BJ (cell line): ENCODE measurements around the gene EMP1. TPM values are rescaled to one million over a fixed set of nuclear protein-coding genes. Genes with fewer than 3 reads are reported as not detected.

Experiments
- CTCF ChIA-PET: fragments of 350-600 bp; formaldehyde crosslinking; extraction: SDS; loops from one replicate; lab custom pipeline; 2021; ENCODE audit warnings: antibody characterized with exemption, inconsistent platforms; lab: Yijun Ruan, JAX
- POLR2A ChIA-PET: fragments of 300-600 bp; sonication (Branson Sonifier 250); formaldehyde crosslinking; extraction: SDS; loops from one replicate; lab custom pipeline; 2021; ENCODE audit warnings: antibody characterized with exemption; lab: Charles Lee
- DNase-seq: peaks from one replicate; pipeline ENCODE4 v3.0.0-alpha.2; 2011; ENCODE audit warnings: low read depth
- H3K27me3 ChIP-seq: 2 replicates; pipeline ENCODE4 v1.6.0; 2011; ENCODE audit warnings: low read length; ENCODE audit not compliant: control insufficient read depth, insufficient read depth
- H3K36me3 ChIP-seq: 2 replicates; pipeline ENCODE4 v1.5.1; 2011; ENCODE audit warnings: low read length; ENCODE audit not compliant: control insufficient read depth, insufficient read depth
- H3K4me3 ChIP-seq: 2 replicates; pipeline ENCODE4 v1.5.1; 2011; ENCODE audit warnings: low read depth, mild to moderate bottlenecking, control low read depth, low read length
- CTCF ChIP-seq: IDR thresholded peaks from 2 replicates; pipeline ENCODE4 v1.5.1; 2011; ENCODE audit warnings: low read depth, mild to moderate bottlenecking, control low read depth, inconsistent platforms, low read length, moderate library complexity; ENCODE audit not compliant: insufficient read depth
- polyA plus RNA-seq: library from polyadenylated mRNA; depleted of rRNA; stranded (reverse); fragments of >200 nt; gene quantifications from 2 replicates; pipeline ENCODE4 v1.2.3, GENCODE V29; 2011

Gene EMP1
- polyA plus RNA-seq, 1 experiment, result 258 TPM

- no peaks in the 10 kb centered on the region for H3K36me3 ChIP-seq
- no peak overlapping the region for H3K4me3 ChIP-seq
- no peaks in the 10 kb centered on the region for H3K27me3 ChIP-seq
- CTCF ChIA-PET, result interaction anchor here (0.7 kb wide), 1 partner anchor 20 kb away, joined by 4 read pairs; no protein-coding TSS in a partner anchor
- no peak for DNase-seq
- POLR2A ChIA-PET, result no interaction called here
- TF ChIP-seq CTCF, result no peak
Measured at GRCh38 chr12:13252616-13253015, 56.1 kb downstream of the EMP1 start.

- no peak for DNase-seq
- Histone ChIP-seq H3K4me3 (no peak overlapping the region), H3K27me3 (no peaks in the 10 kb centered on the region), H3K36me3 (no peaks in the 10 kb centered on the region)
- TF ChIP-seq CTCF, result no peak
- CTCF ChIA-PET, result interaction anchor here (0.6 to 3.6 kb wide), 13 partner anchors 11 to 913 kb away, joined by 3 to 22 read pairs (median 4); no protein-coding TSS in a partner anchor
- POLR2A ChIA-PET, result no interaction called here
Measured at GRCh38 chr12:13253966-13254760, 57.6 kb downstream of the EMP1 start.

GRCh38 chr12:13255792-13256691, 59.5 kb downstream of the EMP1 start:
- peak; percentile 100 for TF ChIP-seq CTCF
- Histone ChIP-seq H3K36me3 (no peaks in the 10 kb centered on the region), H3K4me3 (peak overlapping the region; percentile 37), H3K27me3 (no peaks in the 10 kb centered on the region)
- POLR2A ChIA-PET, result no interaction called here
- CTCF ChIA-PET, result interaction anchor here (0.5 to 3.6 kb wide), 28 partner anchors 9 to 1004 kb away, joined by 3 to 22 read pairs (median 4); no protein-coding TSS in a partner anchor
- peak; percentile 60 for DNase-seq

GRCh38 chr12:13256692-13257045, 60.1 kb downstream of the EMP1 start:
- H3K4me3 ChIP-seq, result no peak overlapping the region
- CTCF ChIA-PET, result interaction anchor here (0.5 to 3.6 kb wide), 10 partner anchors 9 to 1003 kb away, joined by 3 to 22 read pairs (median 11); no protein-coding TSS in a partner anchor
- POLR2A ChIA-PET, result no interaction called here
- no peaks in the 10 kb centered on the region for H3K27me3 ChIP-seq
- no peak for TF ChIP-seq CTCF
- H3K36me3 ChIP-seq, result no peaks in the 10 kb centered on the region
- no peak for DNase-seq
